HG03060 (cell line): ENCODE data around the gene FAM81A.

Source experiments
- ATAC-seq: cut with Tn5 transposase; IDR thresholded peaks from one replicate; pipeline ENCODE4 v1.9.1; 2021; ENCODE audit warnings: low read depth, moderate number of reproducible peaks; ENCODE audit not compliant: unreplicated experiment

FAM81A gene

GRCh38 chr15:59569477-59569876, 131.5 kb downstream of the FAM81A start:
- no peak for ATAC-seq

- ATAC-seq: no peak
Observed at GRCh38 chr15:59570315-59570714, 132.3 kb downstream of the FAM81A start.

GRCh38 chr15:59571606-59572005, 133.6 kb downstream of the FAM81A start:
- no peak for ATAC-seq
